NCI-H2081 (cell line): Measurements from ENCODE around the gene MYL3.
A peak's percentile ranks its signal among the peaks of the same experiment; 100 is the strongest.

Experiments used
- DNase-seq, 2 experiments: peaks; one replicate each; lab custom pipeline; 2025; lab: John Stamatoyannopoulos, UW

Gene MYL3

DNA sequence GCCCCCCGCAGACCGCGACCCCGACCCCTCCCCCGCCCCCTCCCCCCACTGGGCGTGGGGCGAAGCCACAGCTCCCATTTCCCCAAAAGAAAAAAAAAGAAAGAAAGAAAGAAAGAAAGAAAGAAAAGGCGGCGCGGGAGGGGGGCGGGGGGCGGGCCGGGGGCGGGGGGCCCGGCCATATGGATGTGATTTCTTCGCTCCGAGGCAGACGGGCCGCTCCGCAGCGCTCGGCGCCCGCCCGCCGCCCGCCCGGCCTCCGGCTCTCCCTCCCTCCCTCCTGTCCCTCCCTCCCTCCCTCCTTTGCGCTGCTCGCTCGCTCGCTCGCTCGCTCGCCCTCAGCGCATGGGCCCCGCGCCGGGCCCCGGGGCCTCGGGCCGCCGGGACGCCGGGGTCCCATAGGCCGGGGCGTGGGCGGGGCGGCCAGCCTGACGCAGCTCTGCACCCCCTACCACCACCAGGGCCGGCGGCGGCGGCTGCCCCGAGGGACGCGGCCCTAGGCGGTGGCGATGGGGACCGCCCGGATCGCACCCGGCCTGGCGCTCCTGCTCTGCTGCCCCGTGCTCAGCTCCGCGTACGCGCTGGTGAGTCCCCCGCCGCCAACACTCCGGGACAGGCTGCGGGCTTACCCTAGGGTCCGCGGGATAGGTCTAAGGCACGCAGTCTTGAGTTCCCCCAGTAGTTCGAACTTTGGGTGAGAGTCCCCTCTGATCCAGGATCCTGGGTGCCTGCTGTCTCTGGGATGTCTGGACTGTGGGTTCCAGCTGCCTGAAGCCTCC lies 20.0 kb upstream of the MYL3 start:
- DNase-seq = peak in 1 of 2 experiments; percentile 7

- DNase-seq = no peak
Measured at GRCh38 chr3:46882377-46883053, 19.3 kb upstream of the MYL3 start.

DNA sequence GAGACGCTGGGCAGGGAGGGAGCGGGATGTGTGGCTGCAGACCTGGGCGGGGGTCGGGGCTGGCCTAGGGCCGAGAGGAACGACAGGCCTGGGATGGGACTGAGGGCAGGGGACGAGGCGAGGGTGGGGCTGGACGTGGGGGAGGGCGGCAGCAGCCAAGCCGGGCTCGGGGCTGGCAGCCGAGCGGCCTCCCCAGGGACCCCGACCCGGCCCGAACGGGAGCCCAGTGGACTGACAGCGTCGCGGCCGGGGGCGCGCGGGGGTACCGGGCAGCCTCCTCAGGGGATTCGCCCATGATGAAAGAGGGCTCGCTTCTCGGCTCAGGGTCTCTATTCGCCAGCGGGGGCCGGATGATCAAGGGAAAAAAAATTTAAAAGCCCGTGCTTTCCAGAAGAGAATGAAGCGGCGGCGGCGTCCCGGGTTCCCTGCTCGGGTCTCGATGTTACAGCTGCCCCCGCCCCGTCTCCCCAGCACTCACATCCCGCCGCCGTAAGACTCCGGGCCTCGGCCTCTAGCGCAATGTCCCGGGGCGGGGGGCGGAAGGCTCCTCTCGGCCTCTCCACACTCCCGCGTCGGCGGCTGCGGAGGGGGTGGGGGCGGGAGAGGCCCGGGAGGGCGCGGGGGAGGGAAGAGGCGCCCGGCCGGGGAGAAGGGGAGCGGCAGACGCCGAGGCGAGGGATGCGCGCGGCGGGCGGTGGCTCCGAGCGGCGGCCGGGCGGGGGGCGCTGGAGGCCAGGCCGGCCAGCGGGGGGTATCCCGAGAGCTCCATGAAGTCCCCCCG lies 18.5 kb upstream of the MYL3 start:
- DNase-seq = no peak

DNA sequence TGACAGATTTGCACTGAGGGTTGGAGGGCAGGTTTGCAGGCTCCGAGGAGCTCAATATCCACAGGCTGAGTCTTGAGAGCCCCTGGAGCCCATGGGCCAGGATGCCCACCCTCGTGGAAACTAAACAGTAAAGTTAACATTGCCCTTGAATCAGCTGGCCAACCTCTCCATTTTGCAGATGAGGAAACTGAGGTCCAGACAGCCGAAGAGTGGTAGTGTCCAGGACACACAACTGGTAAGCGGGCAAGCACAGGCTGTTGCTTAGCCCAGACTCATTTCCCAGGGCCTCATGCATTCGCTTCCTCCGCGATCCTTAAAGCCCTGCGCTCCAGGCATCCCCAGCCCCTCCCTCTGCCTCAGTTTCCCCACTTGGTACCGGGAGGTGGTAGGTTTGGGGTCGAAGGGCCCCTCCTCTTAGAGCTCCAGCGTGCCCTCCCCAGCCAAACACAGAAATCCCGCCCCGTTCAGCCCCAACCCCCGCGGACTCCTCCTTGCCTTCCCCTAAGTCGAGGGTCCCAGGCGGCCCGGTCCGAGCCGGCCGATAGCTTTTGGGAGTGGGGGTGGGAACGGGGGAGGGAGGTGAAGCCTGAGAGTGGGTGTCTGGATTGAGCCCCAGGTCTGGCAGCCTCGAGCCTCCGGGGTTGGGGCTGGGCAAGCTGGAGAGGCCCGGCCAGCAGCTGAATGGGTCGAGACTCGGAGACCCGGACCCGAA lies 17.8 kb upstream of the MYL3 start:
- no peak for DNase-seq

DNA sequence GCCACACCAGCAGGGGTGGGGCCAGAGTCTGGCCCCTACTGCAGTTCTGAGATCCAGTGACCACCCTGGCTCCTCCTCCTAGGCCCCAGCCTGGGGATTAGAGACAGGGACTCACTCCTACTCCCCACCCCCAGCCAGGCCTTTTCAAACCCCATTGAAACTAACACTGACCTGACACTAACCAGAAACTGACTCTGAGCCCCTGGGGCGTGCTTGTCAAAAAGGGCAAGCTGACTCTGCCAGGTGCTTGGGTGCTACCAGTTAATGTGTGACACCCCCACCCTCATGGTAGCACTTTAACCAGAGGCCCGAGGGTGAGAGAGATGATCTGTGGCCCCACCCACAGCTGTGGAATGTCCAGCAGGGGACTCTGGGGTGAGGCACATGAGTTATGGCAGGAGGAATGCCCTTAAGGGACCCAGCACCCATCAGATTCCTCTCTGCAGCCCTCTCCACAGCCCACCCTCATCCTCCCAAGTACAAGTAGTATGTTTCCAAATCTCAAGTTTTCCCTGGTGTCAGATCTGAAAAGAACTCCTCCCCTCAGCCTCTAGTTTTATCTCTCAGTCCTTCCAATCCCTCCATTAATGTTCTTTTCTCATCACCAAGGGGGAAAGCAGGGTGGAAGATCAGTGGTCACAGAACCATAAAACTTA lies 15.7 kb upstream of the MYL3 start:
- no peak for DNase-seq

GRCh38 chr3:46877406-46878125 lies 14.3 kb upstream of the MYL3 start, which contains the start of gene PTH1R:
Gene PTH1R, plus strand, starts transcription at chr3:46877721. Its CDS starts 5,839 bp downstream, at chr3:46883560.
- no peak for DNase-seq

DNA sequence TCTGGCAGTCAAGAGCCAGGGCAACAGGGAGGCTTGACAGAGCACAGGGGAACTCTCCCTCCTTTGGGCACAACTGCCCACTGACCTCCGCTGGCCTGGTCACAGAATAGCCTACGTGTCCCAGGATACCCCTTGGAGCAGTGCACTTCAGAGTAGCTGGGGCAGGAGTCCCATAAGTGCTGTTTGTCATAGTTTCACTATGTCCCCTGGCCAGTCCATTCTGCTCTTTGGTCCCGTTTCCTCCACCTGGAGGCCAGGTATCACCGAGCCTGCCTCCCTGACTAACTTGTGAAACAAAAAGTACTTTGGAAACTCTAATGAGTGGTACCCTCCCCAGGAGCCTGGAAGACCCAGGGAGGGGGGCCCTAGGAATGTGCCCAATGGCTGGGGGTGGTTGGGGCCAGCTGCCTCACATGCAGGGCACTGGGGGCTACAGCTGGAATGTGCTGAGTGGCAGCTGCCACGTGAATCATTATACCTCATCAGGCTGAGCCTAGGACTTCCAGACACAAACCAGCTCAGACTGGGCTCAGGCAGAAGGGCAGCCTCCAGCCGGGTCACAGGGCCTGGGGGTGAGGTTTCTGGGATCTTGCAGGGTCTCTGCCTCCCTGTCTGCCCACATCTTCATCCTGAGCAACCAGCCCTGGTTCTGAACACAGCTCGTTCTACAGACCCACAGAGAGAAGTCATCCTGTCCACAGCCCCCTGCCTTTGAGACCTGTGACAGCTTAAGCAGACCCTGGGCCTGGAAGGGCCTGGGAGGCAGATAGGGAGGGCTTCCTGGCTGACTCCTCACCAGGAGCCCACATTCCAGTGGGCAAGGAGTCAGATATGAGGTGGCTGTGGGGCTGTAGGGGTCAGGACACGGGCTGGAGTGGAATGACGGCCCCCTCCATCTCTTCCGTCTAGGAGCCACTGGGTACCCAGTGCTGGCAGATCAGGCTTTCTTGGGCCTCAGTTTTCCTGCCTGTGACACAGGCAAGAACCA lies 13.4 kb upstream of the MYL3 start:
- no peak for DNase-seq

DNA sequence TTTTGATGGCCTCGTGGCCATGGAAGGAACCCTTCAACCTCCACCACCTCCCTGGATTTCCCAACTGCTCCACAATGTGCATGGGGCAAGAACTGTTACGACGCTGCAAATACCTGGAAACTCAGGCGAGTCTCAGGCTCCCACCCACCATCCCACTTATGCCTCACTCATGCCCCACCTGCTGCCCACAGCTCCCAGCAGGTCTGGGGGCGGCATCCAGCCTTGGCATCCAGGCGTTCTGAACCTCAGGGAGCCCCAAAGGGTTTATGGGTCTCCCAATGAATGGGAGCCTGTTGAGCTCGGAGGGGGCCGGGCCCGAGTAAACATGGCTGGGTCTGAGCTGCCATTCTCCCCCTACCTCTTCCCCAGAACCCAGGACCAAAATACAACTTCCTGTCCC lies 12.3 kb upstream of the MYL3 start:
- no peak for DNase-seq

DNA sequence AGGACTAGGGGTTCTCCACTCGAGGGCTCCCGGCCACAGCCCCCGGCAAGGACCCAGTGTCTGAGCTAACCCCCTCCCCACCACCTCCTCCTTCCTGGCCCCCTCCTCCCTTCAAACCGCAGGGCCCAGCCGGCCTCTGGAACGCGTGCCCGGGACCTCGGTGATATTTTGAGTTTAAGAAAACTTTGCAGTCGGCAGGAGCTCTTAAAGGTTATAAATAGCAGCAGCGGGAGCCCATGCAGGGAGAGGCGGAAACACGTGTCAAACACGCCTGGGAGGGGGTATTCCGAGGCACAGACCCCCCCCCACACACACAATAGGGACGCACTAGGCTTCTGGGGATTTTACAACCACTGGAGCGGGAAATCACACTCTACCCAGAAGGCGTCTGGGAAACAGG lies 11.2 kb upstream of the MYL3 start:
- DNase-seq = no peak

GRCh38 chr3:46873521-46873920 lies 10.3 kb upstream of the MYL3 start:
- DNase-seq = no peak

DNA sequence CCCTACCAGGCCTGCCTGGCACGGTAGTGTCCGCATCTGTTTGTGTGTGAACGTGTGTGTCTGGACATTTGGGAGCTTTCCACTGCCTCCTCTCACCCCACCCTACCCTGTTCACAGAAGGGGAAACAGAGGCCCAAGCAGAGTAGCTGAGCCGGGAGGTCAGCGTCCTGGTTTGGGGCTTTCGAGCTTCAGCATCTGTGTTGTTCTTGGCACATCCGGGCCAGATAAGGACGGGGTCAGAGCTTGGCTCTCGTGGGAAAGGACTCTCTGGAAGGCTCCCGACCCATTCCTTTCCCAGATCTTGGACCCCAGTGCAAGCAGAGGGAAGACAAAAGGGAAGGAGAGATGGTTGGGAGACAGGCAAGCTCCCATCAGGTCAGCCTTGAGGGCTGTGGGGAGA lies 8.0 kb upstream of the MYL3 start:
- no peak for DNase-seq

DNA sequence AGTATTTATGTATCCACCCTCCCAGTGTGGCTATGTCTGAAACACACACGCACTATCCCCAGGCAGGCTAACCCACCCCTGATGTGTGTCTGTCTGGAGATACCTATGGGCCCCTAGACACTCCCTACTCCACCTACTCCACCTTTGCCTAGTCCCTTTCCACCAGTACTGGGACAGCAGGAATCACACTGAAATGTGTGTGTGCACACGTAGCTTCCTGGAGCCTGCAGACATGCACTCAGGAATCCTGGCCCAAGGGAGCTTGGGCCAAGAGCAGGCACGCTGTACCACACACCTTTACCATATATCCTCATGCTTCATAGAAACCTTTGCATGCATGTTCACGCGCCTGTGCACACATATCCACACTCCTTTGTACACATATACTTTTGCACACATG lies 7.4 kb upstream of the MYL3 start:
- DNase-seq = no peak

DNA sequence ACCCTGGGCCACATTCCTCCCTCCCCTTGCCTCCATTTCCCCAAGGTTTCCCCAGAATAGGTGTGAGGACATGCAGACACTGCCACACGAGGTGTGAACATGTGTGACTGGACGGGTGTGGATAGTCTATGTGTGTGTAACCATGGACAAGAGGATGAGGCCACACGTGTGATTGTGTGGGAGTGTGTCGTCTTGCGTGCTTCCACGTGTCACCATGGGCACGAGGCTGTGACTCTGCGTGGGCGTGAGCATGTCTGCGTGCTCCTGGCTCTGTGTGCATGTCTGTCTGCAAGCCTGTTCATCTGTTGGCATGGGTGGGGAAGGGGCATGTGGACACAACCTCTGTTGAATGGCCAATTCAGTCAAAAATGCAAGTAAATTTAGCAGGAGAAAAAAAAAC lies 6.2 kb upstream of the MYL3 start:
- DNase-seq = no peak

DNA sequence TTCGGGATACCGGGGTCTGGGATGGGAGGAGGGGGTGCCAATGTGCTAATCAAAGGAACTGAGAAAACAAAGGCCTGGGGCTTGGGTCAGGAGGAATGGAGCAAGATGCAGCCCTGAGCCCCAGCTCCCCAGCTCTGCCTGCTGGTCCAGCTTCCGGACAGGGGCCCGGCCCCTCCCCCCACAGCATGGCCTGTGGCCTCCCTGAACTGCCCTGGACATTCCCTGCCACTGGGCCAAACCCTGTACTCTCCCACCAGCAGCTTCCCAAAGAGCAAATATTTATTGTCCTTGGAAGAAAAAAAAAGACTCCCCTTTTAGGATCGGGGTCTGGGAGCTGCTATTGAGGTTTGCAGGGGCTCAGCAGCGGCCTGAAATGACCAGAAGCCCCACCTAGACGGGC lies 5.7 kb upstream of the MYL3 start:
- no peak for DNase-seq

- no peak for DNase-seq
Measured at GRCh38 chr3:46868287-46868686, 5.0 kb upstream of the MYL3 start.

DNA sequence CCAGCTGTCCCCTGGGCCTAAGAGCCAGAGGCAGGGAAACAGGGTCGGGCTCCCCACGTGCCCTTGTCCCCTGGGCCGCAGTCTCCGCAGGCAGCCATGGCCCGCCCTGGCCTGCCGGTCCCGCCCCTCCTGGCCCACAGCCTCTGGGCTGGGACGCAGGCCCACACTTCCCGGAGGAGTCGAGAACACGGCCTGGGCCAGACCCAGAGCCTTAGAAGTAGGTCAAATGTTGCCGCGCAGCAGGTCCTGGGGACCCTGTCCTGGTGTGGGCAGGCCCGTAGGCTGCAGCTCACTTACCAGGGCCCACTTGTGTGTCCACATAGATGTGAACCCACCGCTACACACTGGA lies 4.3 kb upstream of the MYL3 start:
- no peak for DNase-seq

- peak; percentile 26 to 50 for DNase-seq
Measured at GRCh38 chr3:46866720-46867549, 3.7 kb upstream of the MYL3 start.

DNA sequence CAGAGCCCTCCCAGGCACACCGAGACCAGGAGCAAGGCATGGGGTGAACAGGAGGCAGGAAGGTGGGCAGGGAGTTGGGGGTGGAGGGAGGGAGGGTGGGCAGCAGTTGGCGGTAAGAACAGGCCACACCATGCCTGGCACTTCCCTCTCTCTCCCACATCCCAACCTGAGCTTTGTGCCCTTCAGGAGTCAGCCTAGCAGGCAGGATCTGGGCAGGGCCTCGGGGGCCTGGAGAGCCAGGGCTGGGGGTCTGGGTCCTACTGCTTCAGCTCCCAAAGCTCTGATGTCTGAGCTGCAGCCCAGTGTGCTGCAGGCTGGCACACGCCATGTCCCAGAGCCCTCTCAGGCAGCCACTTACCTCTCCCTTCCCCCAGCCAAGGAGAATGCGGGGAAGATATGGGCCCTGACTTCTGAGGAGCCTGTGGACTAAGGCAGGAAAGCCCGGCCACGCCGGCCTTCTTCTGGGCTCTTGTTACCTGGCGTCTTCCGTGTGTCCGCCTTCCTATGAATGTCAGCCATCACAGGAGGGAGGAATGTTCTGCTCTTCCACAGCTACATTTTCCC lies 2.9 kb upstream of the MYL3 start:
- no peak for DNase-seq

GRCh38 chr3:46865546-46865945 lies 2.3 kb upstream of the MYL3 start:
- no peak for DNase-seq
